K562 (cell line): Measurements from ENCODE around the gene SP140L. TPM values are rescaled to one million over a fixed set of nuclear protein-coding genes. Genes with fewer than 3 reads are reported as not detected.

Source experiments
- GABPA ChIP-seq: fragments of 200-800 bp; sonication (Bioruptor generic); conservative IDR thresholded peaks from 2 replicates; pipeline ENCODE4 v1.6.1; 2016; ENCODE audit warnings: low read depth, missing genetic modification characterization, missing compliant biosample characterization
- SMARCE1 ChIP-seq: fragments of 450-650 bp; IDR thresholded peaks from 2 replicates; pipeline ENCODE4 v1.7.1; 2016; ENCODE audit warnings: mild to moderate bottlenecking
- SOX6 ChIP-seq: fragments of 450-650 bp; IDR thresholded peaks from 2 replicates; pipeline ENCODE4 v1.6.1; 2014; ENCODE audit warnings: mild to moderate bottlenecking
- SPI1 ChIP-seq: IDR thresholded peaks from 2 replicates; pipeline ENCODE4 v1.6.1; 2011; ENCODE audit warnings: low read depth, low read length, control low read depth, borderline replicate concordance
- ZBTB2 ChIP-seq: fragments of 450-650 bp; IDR thresholded peaks from 2 replicates; pipeline ENCODE4 v1.6.1; 2016; ENCODE audit warnings: antibody characterized with exemption
- polyA plus RNA-seq, 8 experiments: library from polyadenylated mRNA; depleted of rRNA in 4 of 8; stranded (reverse) in 5 of 8; unstranded in 3 of 8; fragments of >200 nt; fragmentation: Nextera tagmentation in 2 of 8; fragmentation: Illumina TruSeq in 1 of 8; extraction: Ambion mirVana in 2 of 8; extraction: Trizol in 1 of 8; gene quantifications; 2 replicates each; pipeline versions ENCODE4 v1.2.1 to v1.2.3, GENCODE V29; 2011 to 2014; ENCODE audit warnings: inconsistent platforms in 1 of 8, missing spikeins in 1 of 8
- total RNA-seq, 7 experiments: library from RNA; depleted of rRNA in 6 of 7; stranded (reverse); fragments of >200 nt in 6 of 7; fragmentation: Illumina TruSeq in 2 of 7; extraction: Trizol in 2 of 7; gene quantifications; 2 replicates each; pipeline versions ENCODE4 v1.2.1 to v1.2.3, GENCODE V29; 2011 to 2021; ENCODE audit warnings: low replicate concordance in 1 of 7
- TF ChIP-seq, protein P1 (sequence below), 2 experiments: IDR thresholded peaks; 2 replicates each; pipeline ENCODE4 v1.6.1; 2012; ENCODE audit warnings: improper control_type of control experiment in 2 of 2, low read depth in 2 of 2, low read length in 2 of 2, borderline replicate concordance in 1 of 2
- TF ChIP-seq, protein P2 (sequence below): fragments of 250-450 bp; sonication (Bioruptor Pico); IDR thresholded peaks from 2 replicates; pipeline ENCODE4 v1.8.0; 2021; ENCODE audit warnings: moderate library complexity, mild to moderate bottlenecking, inconsistent platforms

Gene SP140L
- total and polyA plus RNA-seq, 9 of the 15 experiments (the other 6 are each of a cell fraction or from before 2014, with no cell fraction given) = 4.0 to 15.5 (median 11.3) TPM

DNA sequence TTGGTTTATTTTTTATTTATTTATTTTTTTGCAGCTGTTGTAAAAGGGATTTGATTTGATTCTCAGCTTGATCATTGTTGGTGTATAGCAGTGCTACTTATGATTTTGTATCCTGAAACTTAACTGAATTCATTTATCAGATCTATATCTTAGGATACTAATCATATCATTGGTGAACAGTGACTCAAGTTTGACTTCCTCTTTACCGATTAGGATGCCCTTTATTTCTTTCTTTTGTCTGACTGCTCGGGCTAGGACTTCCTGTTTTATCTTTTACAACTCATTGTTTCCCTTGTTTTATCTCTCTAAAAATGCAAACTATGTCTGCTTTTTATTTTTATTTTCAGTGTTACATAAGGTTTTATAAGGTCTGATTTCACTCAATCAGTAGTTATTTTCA is 112.6 kb downstream of the SP140L start (continued):
- TF ChIP-seq, protein P1, sequence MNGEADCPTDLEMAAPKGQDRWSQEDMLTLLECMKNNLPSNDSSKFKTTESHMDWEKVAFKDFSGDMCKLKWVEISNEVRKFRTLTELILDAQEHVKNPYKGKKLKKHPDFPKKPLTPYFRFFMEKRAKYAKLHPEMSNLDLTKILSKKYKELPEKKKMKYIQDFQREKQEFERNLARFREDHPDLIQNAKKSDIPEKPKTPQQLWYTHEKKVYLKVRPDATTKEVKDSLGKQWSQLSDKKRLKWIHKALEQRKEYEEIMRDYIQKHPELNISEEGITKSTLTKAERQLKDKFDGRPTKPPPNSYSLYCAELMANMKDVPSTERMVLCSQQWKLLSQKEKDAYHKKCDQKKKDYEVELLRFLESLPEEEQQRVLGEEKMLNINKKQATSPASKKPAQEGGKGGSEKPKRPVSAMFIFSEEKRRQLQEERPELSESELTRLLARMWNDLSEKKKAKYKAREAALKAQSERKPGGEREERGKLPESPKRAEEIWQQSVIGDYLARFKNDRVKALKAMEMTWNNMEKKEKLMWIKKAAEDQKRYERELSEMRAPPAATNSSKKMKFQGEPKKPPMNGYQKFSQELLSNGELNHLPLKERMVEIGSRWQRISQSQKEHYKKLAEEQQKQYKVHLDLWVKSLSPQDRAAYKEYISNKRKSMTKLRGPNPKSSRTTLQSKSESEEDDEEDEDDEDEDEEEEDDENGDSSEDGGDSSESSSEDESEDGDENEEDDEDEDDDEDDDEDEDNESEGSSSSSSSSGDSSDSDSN (IDR thresholded peaks at IDR 0.05; ENCODE audit: borderline replicate concordance in 1 of 2, low read depth in 2 of 2, low read length in 2 of 2) = no peak
- TF ChIP-seq SMARCE1 (peak; percentile 63), GABPA (tag) (no peak), SOX6 (peak; percentile 89), ZBTB2 (0 out of 2 replicates have a peak, but pooled peaks have one; percentile 12), SPI1 (peak; percentile 86)
- TF ChIP-seq, protein P2, sequence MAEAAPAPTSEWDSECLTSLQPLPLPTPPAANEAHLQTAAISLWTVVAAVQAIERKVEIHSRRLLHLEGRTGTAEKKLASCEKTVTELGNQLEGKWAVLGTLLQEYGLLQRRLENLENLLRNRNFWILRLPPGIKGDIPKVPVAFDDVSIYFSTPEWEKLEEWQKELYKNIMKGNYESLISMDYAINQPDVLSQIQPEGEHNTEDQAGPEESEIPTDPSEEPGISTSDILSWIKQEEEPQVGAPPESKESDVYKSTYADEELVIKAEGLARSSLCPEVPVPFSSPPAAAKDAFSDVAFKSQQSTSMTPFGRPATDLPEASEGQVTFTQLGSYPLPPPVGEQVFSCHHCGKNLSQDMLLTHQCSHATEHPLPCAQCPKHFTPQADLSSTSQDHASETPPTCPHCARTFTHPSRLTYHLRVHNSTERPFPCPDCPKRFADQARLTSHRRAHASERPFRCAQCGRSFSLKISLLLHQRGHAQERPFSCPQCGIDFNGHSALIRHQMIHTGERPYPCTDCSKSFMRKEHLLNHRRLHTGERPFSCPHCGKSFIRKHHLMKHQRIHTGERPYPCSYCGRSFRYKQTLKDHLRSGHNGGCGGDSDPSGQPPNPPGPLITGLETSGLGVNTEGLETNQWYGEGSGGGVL (CRISPR knock-in tag) = no peak
